Fibroblast of peridontal ligament (primary cell): ENCODE results near the gene PUS3.
A peak's percentile ranks its signal among the peaks of the same experiment; 100 is the strongest.

Experiments used
- DNase-seq: peaks from one replicate; pipeline ENCODE4 v3.0.0-alpha.2; 2010; ENCODE audit errors: extremely low read depth

PUS3 gene

GRCh38 chr11:125941267-125941618 is 38.2 kb upstream of the PUS3 start:
- DNase-seq: no peak

- no peak for DNase-seq
These were observed 37.1 kb upstream of the PUS3 start for GRCh38 chr11:125940145-125940544.

GRCh38 chr11:125939081-125939521 is 36.1 kb upstream of the PUS3 start:
- DNase-seq: no peak

- DNase-seq: no peak
These were observed 35.4 kb upstream of the PUS3 start for GRCh38 chr11:125938418-125938817.

GRCh38 chr11:125935618-125936199 is 32.7 kb upstream of the PUS3 start:
- peak; percentile 16 for DNase-seq

- no peak for DNase-seq
These were observed 32.0 kb upstream of the PUS3 start for GRCh38 chr11:125935056-125935455.

GRCh38 chr11:125934473-125934872 is 31.5 kb upstream of the PUS3 start:
- no peak for DNase-seq

GRCh38 chr11:125933030-125933813 is 30.2 kb upstream of the PUS3 start:
- no peak for DNase-seq

GRCh38 chr11:125932301-125932700 is 29.3 kb upstream of the PUS3 start:
- no peak for DNase-seq

GRCh38 chr11:125931668-125932067 is 28.7 kb upstream of the PUS3 start:
- no peak for DNase-seq

- no peak for DNase-seq
These were observed 28.1 kb upstream of the PUS3 start for GRCh38 chr11:125931116-125931515.

- DNase-seq: no peak
These were observed 27.1 kb upstream of the PUS3 start for GRCh38 chr11:125930076-125930450.

GRCh38 chr11:125929445-125930075 is 26.6 kb upstream of the PUS3 start:
- DNase-seq: no peak

- no peak for DNase-seq
These were observed 23.7 kb upstream of the PUS3 start for GRCh38 chr11:125926682-125927081.

- DNase-seq: no peak
These were observed 22.8 kb upstream of the PUS3 start for GRCh38 chr11:125925804-125926203.

GRCh38 chr11:125925247-125925740 is 22.3 kb upstream of the PUS3 start:
- DNase-seq: no peak

GRCh38 chr11:125924384-125925007 is 21.5 kb upstream of the PUS3 start:
- no peak for DNase-seq

- no peak for DNase-seq
These were observed 20.6 kb upstream of the PUS3 start for GRCh38 chr11:125923633-125924032.

- DNase-seq: peak; percentile 79
These were observed 20.1 kb upstream of the PUS3 start for GRCh38 chr11:125923012-125923579.

GRCh38 chr11:125922156-125922555 is 19.1 kb upstream of the PUS3 start:
- no peak for DNase-seq

- no peak for DNase-seq
These were observed 18.0 kb upstream of the PUS3 start for GRCh38 chr11:125921042-125921441.
